ENCODE results near the gene ITPKA. TPM values are rescaled to one million over a fixed set of nuclear protein-coding genes. Genes with fewer than 3 reads are reported as not detected.

The ITPKA gene
- polyA plus RNA-seq, 1 donor (not counting 4 experiments of a cell fraction or from before 2014, with no cell fraction given), result 0.12 TPM

- H3K9me3 ChIP-seq (ENCODE audit: control insufficient read depth, low read depth, low read length), result no peaks in the 10 kb centered on the region
- H3K4me2 ChIP-seq (ENCODE audit: control insufficient read depth, extremely low read depth, insufficient read depth, low read depth, low read length), result no peak overlapping the region
- no peaks in the 10 kb centered on the region for H3K4me1 ChIP-seq (ENCODE audit: control insufficient read depth, extremely low read depth, insufficient read depth, low read length)
- no peaks in the 10 kb centered on the region for H4K20me1 ChIP-seq (ENCODE audit: control insufficient read depth, extremely low read depth, insufficient read depth, low read length)
- no peak overlapping the region for H3K27ac ChIP-seq (ENCODE audit: control insufficient read depth, insufficient read depth, low read length)
- no peak overlapping the region for H3K4me3 ChIP-seq (ENCODE audit: control insufficient read depth in 2 of 3, extremely low read depth in 1 of 3, insufficient read depth in 2 of 3, low read depth in 1 of 3, low read length in 3 of 3)
- no peaks in the 10 kb centered on the region for H3K27me3 ChIP-seq (ENCODE audit: control insufficient read depth, extremely low read depth, insufficient read depth, low read length)
- H3K79me2 ChIP-seq (ENCODE audit: control insufficient read depth, insufficient read depth, low read length), result peaks cover 2% of the 10 kb centered on the region
- H3K36me3 ChIP-seq (ENCODE audit: control insufficient read depth in 2 of 2, extremely low read depth in 1 of 2, insufficient read depth in 2 of 2, low read length in 2 of 2), result peaks cover 9 to 11% of the 10 kb centered on the region in 2 experiments
- no peak for FAIRE-seq
- dilution Hi-C loops (cut with MboI; ENCODE audit: extremely low pct_ligation_motif_present, low sequenced_read_pairs), result no loop called here
- no peak overlapping the region for H3K9ac ChIP-seq (ENCODE audit: control insufficient read depth, extremely low read depth, insufficient read depth, low read length)
- H2AFZ ChIP-seq (ENCODE audit: control insufficient read depth, low read length), result no peak overlapping the region
- no peak for TF ChIP-seq EZH2 (IDR thresholded peaks at IDR 0.05; ENCODE audit: low read length)
- TF ChIP-seq, protein P1, sequence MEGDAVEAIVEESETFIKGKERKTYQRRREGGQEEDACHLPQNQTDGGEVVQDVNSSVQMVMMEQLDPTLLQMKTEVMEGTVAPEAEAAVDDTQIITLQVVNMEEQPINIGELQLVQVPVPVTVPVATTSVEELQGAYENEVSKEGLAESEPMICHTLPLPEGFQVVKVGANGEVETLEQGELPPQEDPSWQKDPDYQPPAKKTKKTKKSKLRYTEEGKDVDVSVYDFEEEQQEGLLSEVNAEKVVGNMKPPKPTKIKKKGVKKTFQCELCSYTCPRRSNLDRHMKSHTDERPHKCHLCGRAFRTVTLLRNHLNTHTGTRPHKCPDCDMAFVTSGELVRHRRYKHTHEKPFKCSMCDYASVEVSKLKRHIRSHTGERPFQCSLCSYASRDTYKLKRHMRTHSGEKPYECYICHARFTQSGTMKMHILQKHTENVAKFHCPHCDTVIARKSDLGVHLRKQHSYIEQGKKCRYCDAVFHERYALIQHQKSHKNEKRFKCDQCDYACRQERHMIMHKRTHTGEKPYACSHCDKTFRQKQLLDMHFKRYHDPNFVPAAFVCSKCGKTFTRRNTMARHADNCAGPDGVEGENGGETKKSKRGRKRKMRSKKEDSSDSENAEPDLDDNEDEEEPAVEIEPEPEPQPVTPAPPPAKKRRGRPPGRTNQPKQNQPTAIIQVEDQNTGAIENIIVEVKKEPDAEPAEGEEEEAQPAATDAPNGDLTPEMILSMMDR (optimal IDR thresholded peaks at IDR 0.05 in 1 of 3, IDR thresholded peaks at IDR 0.05 in 1 of 3, conservative IDR thresholded peaks at IDR 0.05 in 1 of 3; ENCODE audit: extremely low read depth in 1 of 3, insufficient read depth in 2 of 3, low read length in 3 of 3), result no peak
- no peak for DNase-seq (ENCODE audit: low read depth, low spot score)
- no peaks in the 10 kb centered on the region for H3K9me1 ChIP-seq (ENCODE audit: control insufficient read depth, extremely low read depth, insufficient read depth, low read length)
Measured at GRCh38 chr15:41462084-41462795, 31.4 kb upstream of the ITPKA start.

DNA sequence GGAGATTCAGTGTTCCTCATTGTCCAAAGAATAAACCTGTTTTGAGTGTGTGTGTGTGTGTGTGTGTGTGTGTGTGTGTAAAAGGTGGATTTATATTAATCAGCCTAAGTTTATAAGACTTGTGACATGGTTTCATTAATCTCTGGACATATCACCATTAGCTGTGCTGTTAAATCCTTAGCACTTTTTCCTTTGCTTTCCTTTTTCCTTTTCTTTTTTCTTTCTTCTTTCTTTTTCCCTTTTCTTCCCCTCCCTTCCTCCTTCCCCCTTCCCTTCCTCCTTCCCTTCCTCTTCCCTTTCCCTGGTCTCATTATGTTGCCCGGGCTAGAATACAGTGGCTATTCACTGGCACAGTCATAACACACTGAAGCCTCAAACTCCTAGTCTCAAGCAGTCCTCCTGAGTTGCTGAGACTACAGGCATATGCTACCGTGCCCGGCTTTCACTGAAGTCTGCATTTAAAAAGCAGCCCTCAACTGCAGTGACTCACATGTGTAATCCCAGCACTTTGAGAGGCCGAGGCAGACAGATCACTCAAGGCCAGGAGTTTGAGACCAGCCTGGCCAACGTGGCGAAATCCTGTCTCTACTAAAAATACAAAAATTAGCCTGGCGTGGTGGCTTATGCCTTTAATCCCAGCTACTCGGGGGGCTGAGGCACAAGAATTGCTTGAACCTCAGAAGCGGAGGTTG, 28.6 kb upstream of the ITPKA start:
- Histone ChIP-seq H3K4me1 (ENCODE audit: control insufficient read depth, extremely low read depth, insufficient read depth, low read length) (no peaks in the 10 kb centered on the region), H3K4me3 (ENCODE audit: control insufficient read depth in 2 of 3, extremely low read depth in 1 of 3, insufficient read depth in 2 of 3, low read depth in 1 of 3, low read length in 3 of 3) (no peak overlapping the region), H3K4me2 (ENCODE audit: control insufficient read depth, extremely low read depth, insufficient read depth, low read depth, low read length) (no peak overlapping the region), H2AFZ (ENCODE audit: control insufficient read depth, low read length) (no peak overlapping the region), H3K36me3 (ENCODE audit: control insufficient read depth in 2 of 2, extremely low read depth in 1 of 2, insufficient read depth in 2 of 2, low read length in 2 of 2) (peaks cover 7 to 9% of the 10 kb centered on the region in 2 experiments), H3K9me3 (ENCODE audit: control insufficient read depth, low read depth, low read length) (no peaks in the 10 kb centered on the region), H3K9ac (ENCODE audit: control insufficient read depth, extremely low read depth, insufficient read depth, low read length) (no peak overlapping the region), H3K9me1 (ENCODE audit: control insufficient read depth, extremely low read depth, insufficient read depth, low read length) (no peaks in the 10 kb centered on the region), H3K27ac (ENCODE audit: control insufficient read depth, insufficient read depth, low read length) (no peak overlapping the region), H4K20me1 (ENCODE audit: control insufficient read depth, extremely low read depth, insufficient read depth, low read length) (no peaks in the 10 kb centered on the region), H3K27me3 (ENCODE audit: control insufficient read depth, extremely low read depth, insufficient read depth, low read length) (no peaks in the 10 kb centered on the region), H3K79me2 (ENCODE audit: control insufficient read depth, insufficient read depth, low read length) (peaks cover 2% of the 10 kb centered on the region)
- FAIRE-seq (no peak), DNase-seq (ENCODE audit: low read depth, low spot score) (no peak)
- TF ChIP-seq EZH2 (IDR thresholded peaks at IDR 0.05; ENCODE audit: low read length), result no peak
- dilution Hi-C loops (cut with MboI; ENCODE audit: extremely low pct_ligation_motif_present, low sequenced_read_pairs), result no loop called here

Measured in keratinocyte (primary cell).